ENCODE measurements around the gene EDEM1.
"Not testable (repeated sequence)": the region's sequence is repeated elsewhere in the genome, so short reads cannot be mapped to it uniquely, and the experiment has no call there.

DNA sequence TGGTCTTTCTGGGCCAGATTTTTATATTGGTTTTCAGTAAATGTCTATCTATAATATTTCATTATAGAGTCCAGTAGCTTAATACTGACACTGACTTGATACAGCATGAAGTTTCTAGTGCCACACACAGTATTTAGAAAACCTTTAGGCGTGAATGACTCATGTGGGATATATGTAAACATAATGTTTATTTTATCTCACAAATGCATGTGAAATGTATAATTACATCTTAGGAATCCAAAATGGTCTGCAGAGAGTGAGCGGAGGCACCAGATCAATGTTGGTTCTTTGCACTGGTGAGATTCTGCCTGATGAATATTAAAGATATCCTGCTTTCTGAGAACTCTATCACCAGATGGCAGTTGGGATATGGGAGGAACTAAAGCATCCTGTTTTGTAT lies 8.5 kb upstream of the EDEM1 start:
- TF ChIP-seq POLR2A, EP300 (IDR thresholded peaks at IDR 0.05): not testable (repeated sequence)
- TF ChIP-seq, protein P1, sequence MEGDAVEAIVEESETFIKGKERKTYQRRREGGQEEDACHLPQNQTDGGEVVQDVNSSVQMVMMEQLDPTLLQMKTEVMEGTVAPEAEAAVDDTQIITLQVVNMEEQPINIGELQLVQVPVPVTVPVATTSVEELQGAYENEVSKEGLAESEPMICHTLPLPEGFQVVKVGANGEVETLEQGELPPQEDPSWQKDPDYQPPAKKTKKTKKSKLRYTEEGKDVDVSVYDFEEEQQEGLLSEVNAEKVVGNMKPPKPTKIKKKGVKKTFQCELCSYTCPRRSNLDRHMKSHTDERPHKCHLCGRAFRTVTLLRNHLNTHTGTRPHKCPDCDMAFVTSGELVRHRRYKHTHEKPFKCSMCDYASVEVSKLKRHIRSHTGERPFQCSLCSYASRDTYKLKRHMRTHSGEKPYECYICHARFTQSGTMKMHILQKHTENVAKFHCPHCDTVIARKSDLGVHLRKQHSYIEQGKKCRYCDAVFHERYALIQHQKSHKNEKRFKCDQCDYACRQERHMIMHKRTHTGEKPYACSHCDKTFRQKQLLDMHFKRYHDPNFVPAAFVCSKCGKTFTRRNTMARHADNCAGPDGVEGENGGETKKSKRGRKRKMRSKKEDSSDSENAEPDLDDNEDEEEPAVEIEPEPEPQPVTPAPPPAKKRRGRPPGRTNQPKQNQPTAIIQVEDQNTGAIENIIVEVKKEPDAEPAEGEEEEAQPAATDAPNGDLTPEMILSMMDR (IDR thresholded peaks at IDR 0.05) = not testable (repeated sequence)

All from tibial nerve (tissue), 4 donors.